IgD-negative memory B cell (primary cell): ENCODE measurements around the gene SIPA1. TPM values are rescaled to one million over a fixed set of nuclear protein-coding genes. Genes with fewer than 3 reads are reported as not detected.

Experiments used
- H3K27ac Mint-ChIP-seq, 3 donors: one replicate each; pipeline ENCODE4 v1.8.0; 2020 to 2022; ENCODE audit warnings: mild to moderate bottlenecking in 3 of 3, mixed read lengths in 3 of 3, moderate library complexity in 1 of 3
- H3K27me3 Mint-ChIP-seq: one replicate; pipeline ENCODE4 v1.8.0; 2021; ENCODE audit warnings: mixed read lengths
- H3K36me3 Mint-ChIP-seq: one replicate; pipeline ENCODE4 v1.8.0; 2020; ENCODE audit warnings: mild to moderate bottlenecking, mixed read lengths
- H3K4me1 Mint-ChIP-seq, 3 donors: one replicate each; pipeline ENCODE4 v1.8.0; 2020 to 2022; ENCODE audit warnings: mixed read lengths in 3 of 3, mild to moderate bottlenecking in 1 of 3
- H3K4me3 Mint-ChIP-seq, 4 donors: one replicate each; pipeline ENCODE4 v1.8.0; 2020 to 2022; ENCODE audit warnings: mild to moderate bottlenecking in 4 of 4, mixed read lengths in 4 of 4, moderate library complexity in 3 of 4
- H3K9me3 Mint-ChIP-seq, 3 donors: one replicate each; pipeline ENCODE4 v1.8.0; 2020 to 2021; ENCODE audit warnings: mixed read lengths in 3 of 3, mild to moderate bottlenecking in 1 of 3
- polyA plus RNA-seq: library from polyadenylated mRNA; unstranded; fragments of 300-500 nt; fragmentation: Illumina TruSeq; gene quantifications from one replicate; pipeline ENCODE4 v1.2.3, GENCODE V29; 2021

The SIPA1 gene
- polyA plus RNA-seq, 1 donor from 2014 or later = 253 TPM

GRCh38 chr11:65598258-65598699, 39.6 kb upstream of the SIPA1 start:
- no peaks in the 10 kb centered on the region for H3K27me3 Mint-ChIP-seq
- no peak overlapping the region for H3K4me3 Mint-ChIP-seq
- H3K4me1 Mint-ChIP-seq = peaks cover 5 to 16% (median 10%) of the 10 kb centered on the region in 3 donors
- H3K36me3 Mint-ChIP-seq = no peaks in the 10 kb centered on the region
- no peak overlapping the region for H3K27ac Mint-ChIP-seq
- no peaks in the 10 kb centered on the region for H3K9me3 Mint-ChIP-seq

- Mint-ChIP-seq H3K27me3 (no peaks in the 10 kb centered on the region), H3K27ac (no peak overlapping the region), H3K4me1 (peaks cover 12 to 19% (median 12%) of the 10 kb centered on the region in 3 donors), H3K4me3 (no peak overlapping the region), H3K36me3 (no peaks in the 10 kb centered on the region), H3K9me3 (no peaks in the 10 kb centered on the region)
Measured at GRCh38 chr11:65599216-65599954, 38.5 kb upstream of the SIPA1 start.

GRCh38 chr11:65599955-65600246, 38.0 kb upstream of the SIPA1 start:
- Mint-ChIP-seq H3K4me1 (peaks cover 10 to 18% (median 12%) of the 10 kb centered on the region in 3 donors), H3K36me3 (no peaks in the 10 kb centered on the region), H3K27ac (no peak overlapping the region), H3K4me3 (no peak overlapping the region), H3K9me3 (no peaks in the 10 kb centered on the region), H3K27me3 (no peaks in the 10 kb centered on the region)

DNA sequence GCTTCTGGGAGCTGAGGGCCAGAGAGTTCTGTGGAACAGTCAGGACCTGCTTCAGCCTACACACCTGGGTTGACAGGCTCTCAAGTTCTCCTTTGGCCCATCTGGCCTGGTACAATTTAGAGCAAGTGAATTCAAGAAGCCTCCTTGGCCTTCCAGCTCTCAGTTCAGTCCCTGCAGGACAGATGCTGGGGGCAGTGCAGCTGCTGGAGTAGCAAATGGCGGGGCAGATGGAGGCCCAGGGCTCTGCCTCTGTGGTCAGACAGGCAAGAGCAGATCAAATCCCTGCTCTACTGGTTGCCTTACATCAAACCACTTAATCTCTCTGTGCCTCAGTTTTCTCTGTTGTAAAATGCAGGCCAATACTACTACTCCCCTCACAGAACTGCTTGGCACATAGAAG, 33.6 kb upstream of the SIPA1 start:
- Mint-ChIP-seq H3K27ac (no peak overlapping the region), H3K4me1 (peaks cover 10 to 16% (median 12%) of the 10 kb centered on the region in 3 donors), H3K9me3 (no peaks in the 10 kb centered on the region), H3K4me3 (no peak overlapping the region), H3K36me3 (peaks cover 2% of the 10 kb centered on the region), H3K27me3 (no peaks in the 10 kb centered on the region)

GRCh38 chr11:65606876-65607613, 30.9 kb upstream of the SIPA1 start:
- H3K27me3 Mint-ChIP-seq = peaks cover 1% of the 10 kb centered on the region
- H3K27ac Mint-ChIP-seq = no peak overlapping the region
- H3K4me3 Mint-ChIP-seq = peak overlapping the region in 1 of 4 donors; percentile 79
- H3K9me3 Mint-ChIP-seq = no peaks in the 10 kb centered on the region
- H3K4me1 Mint-ChIP-seq = peaks cover 13 to 30% (median 16%) of the 10 kb centered on the region in 3 donors
- peaks cover 2% of the 10 kb centered on the region for H3K36me3 Mint-ChIP-seq

- peaks cover 2% of the 10 kb centered on the region for H3K36me3 Mint-ChIP-seq
- no peaks in the 10 kb centered on the region for H3K9me3 Mint-ChIP-seq
- H3K27me3 Mint-ChIP-seq = peaks cover 1% of the 10 kb centered on the region
- H3K27ac Mint-ChIP-seq = no peak overlapping the region
- peak overlapping the region in 2 of 4 donors; percentile 54 to 71 for H3K4me3 Mint-ChIP-seq
- peaks cover 17 to 37% (median 21%) of the 10 kb centered on the region in 3 donors for H3K4me1 Mint-ChIP-seq
Measured at GRCh38 chr11:65607614-65608426, 30.1 kb upstream of the SIPA1 start.

DNA sequence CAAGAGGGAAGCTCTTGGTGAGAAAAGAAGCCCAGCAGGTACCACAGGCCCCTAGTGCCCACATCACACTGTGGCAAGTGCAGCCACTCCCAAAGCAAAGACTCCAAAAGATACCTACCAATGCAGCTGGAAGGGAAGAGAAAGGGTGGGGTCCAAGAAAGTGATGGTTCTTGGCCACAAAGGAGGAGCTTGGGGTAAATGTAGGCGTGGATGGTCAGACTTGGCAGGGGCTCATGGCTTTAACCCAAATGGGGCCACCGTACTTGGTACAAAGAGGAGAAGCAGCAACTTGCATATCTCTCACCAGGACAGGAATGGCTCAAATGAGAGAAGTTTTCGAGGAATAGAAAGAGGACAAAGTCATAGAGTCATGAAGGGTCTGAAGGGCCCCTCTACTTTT, 28.7 kb upstream of the SIPA1 start:
- H3K4me3 Mint-ChIP-seq = peak overlapping the region in 2 of 4 donors; percentile 65 to 71
- peak overlapping the region in 1 of 3 donors; percentile 65 for H3K27ac Mint-ChIP-seq
- peaks cover 2% of the 10 kb centered on the region for H3K36me3 Mint-ChIP-seq
- no peaks in the 10 kb centered on the region for H3K9me3 Mint-ChIP-seq
- H3K4me1 Mint-ChIP-seq = peaks cover 6 to 29% (median 20%) of the 10 kb centered on the region in 3 donors
- H3K27me3 Mint-ChIP-seq = peaks cover 1% of the 10 kb centered on the region

GRCh38 chr11:65609665-65610064, 28.2 kb upstream of the SIPA1 start:
- H3K9me3 Mint-ChIP-seq = no peaks in the 10 kb centered on the region
- H3K36me3 Mint-ChIP-seq = peaks cover 2% of the 10 kb centered on the region
- peak overlapping the region; percentile 28 to 95 (median 65) for H3K27ac Mint-ChIP-seq
- peak overlapping the region in 1 of 4 donors; percentile 71 for H3K4me3 Mint-ChIP-seq
- peaks cover 6 to 29% (median 20%) of the 10 kb centered on the region in 3 donors for H3K4me1 Mint-ChIP-seq
- H3K27me3 Mint-ChIP-seq = peaks cover 1% of the 10 kb centered on the region

GRCh38 chr11:65610404-65610803, 27.5 kb upstream of the SIPA1 start:
- H3K9me3 Mint-ChIP-seq = no peaks in the 10 kb centered on the region
- peaks cover 2% of the 10 kb centered on the region for H3K36me3 Mint-ChIP-seq
- H3K27me3 Mint-ChIP-seq = peaks cover 1% of the 10 kb centered on the region
- H3K4me1 Mint-ChIP-seq = peaks cover 6 to 29% (median 20%) of the 10 kb centered on the region in 3 donors
- H3K4me3 Mint-ChIP-seq = peak overlapping the region in 3 of 4 donors; percentile 60 to 71 (median 61)
- peak overlapping the region; percentile 28 to 95 (median 59) for H3K27ac Mint-ChIP-seq

DNA sequence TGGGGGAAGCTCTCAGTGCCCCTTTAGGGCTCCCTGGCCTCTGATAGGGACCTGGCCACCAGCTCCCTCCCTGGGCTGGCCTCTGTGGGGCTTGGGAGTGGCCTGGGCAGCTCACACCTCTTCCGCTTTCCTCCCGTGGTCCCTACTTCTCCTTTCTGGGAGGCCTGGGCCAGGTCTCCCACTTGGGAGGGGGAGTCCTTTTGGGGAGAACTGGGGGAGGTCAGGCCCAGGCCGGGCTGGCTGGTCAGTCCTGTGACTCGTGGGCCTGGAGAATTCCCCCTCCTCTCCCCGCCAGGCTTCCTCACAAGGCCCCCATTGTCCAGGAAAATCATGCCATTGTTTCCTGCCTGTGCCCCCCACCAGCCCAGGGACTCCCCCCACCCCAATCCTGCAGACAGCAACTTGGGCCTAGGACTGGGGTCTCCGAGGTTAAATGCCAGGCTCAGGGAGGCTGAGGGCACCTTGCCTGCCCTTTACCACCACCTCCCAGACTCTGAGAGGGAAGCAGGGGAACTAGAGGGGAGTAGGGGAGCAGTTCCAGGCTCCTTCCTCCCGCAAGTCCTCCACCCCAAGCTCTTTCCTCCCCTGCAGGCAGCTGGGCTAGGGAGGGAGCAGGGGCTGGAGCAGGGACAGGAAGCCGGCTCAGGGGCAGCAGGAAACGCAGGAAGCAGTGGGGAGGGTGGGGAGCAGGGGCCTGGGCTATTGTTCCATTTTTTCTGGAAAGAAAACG, 26.7 kb upstream of the SIPA1 start:
- H3K4me1 Mint-ChIP-seq = peaks cover 6 to 29% (median 20%) of the 10 kb centered on the region in 3 donors
- peaks cover 1% of the 10 kb centered on the region for H3K27me3 Mint-ChIP-seq
- no peaks in the 10 kb centered on the region for H3K9me3 Mint-ChIP-seq
- peak overlapping the region in 1 of 4 donors; percentile 60 for H3K4me3 Mint-ChIP-seq
- peak overlapping the region in 1 of 3 donors; percentile 97 for H3K27ac Mint-ChIP-seq
- H3K36me3 Mint-ChIP-seq = peaks cover 2% of the 10 kb centered on the region

- peaks cover 10 to 37% (median 28%) of the 10 kb centered on the region in 3 donors for H3K4me1 Mint-ChIP-seq
- peaks cover 1% of the 10 kb centered on the region for H3K27me3 Mint-ChIP-seq
- H3K9me3 Mint-ChIP-seq = no peaks in the 10 kb centered on the region
- H3K27ac Mint-ChIP-seq = peak overlapping the region; percentile 81 to 97 (median 86)
- peaks cover 2% of the 10 kb centered on the region for H3K36me3 Mint-ChIP-seq
- peak overlapping the region; percentile 89 to 97 (median 95) for H3K4me3 Mint-ChIP-seq
Measured at GRCh38 chr11:65611758-65612603, 25.9 kb upstream of the SIPA1 start.

DNA sequence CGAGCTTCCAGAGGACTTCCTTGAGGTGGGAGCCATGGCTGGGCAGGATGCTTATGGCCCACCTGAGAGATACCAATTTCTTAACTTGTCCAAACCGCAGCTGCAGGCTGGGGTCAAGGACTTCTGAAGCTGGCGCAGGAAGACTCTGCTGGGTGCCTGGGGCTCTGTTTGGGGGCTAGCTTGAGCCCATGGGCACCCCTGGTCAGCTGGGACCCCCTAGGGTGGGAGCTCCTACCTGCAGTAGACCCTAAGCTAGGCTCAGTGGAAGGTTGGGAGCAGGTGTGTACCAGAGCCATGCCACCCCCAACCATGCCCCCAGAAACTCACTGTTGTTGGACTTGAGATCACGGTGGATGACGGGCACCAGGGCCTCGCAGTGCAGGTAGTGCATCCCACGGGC, 25.2 kb upstream of the SIPA1 start:
- Mint-ChIP-seq H3K36me3 (peaks cover 2% of the 10 kb centered on the region), H3K27ac (peak overlapping the region in 2 of 3 donors; percentile 81 to 86), H3K27me3 (peaks cover 1% of the 10 kb centered on the region), H3K4me3 (peak overlapping the region; percentile 89 to 97 (median 95)), H3K4me1 (peaks cover 10 to 41% (median 29%) of the 10 kb centered on the region in 3 donors), H3K9me3 (no peaks in the 10 kb centered on the region)

DNA sequence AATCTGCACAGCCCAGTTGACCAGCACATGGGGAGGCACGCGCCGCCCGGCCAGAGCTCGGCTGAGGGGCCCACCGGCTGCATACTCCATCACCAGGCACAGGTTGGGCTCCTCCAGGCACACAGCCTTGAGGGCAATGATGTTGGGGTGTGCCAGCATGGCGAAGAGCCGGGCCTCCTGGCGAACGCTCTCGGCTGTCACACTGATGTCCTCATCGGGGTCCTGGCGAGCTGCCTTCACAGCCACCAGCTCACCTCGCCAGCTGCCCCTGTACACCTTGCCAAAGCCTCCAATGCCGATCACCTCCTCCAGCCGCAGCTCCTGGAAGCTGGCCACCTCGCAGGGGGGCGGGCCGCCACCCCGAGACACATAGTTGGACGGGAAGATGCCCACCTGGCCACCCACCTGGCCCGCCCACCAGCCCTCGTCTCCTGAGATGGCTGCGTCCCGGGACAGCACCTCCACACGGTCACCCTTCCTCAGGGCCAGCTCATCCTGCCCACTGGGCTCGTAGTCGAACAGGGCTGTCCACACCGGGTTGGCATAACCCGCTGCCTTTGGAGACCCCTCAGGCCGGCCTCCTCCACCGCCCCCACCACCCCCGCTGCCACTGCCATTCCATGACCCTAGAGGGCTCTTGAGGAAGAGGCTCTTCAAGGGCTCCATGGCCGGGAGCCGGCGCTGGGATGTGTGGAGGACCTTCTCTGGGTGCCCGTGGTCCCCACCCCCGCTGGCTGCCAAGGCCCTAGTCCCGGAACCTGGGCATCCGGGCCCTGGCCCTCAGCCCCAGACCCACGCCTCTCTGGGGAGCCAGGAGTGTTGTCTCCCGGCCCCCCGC, 24.6 kb upstream of the SIPA1 start:
- H3K36me3 Mint-ChIP-seq = no peaks in the 10 kb centered on the region
- peak overlapping the region; percentile 81 to 86 (median 82) for H3K27ac Mint-ChIP-seq
- peak overlapping the region; percentile 89 to 97 (median 95) for H3K4me3 Mint-ChIP-seq
- no peaks in the 10 kb centered on the region for H3K9me3 Mint-ChIP-seq
- peaks cover 1% of the 10 kb centered on the region for H3K27me3 Mint-ChIP-seq
- peaks cover 10 to 41% (median 28%) of the 10 kb centered on the region in 3 donors for H3K4me1 Mint-ChIP-seq
